Skeletal muscle cell (primary cell): ENCODE results near the gene APPL2.

Source experiments
- DNase-seq: peaks from one replicate; pipeline ENCODE4 v3.0.0-alpha.2; 2010; ENCODE audit warnings: low read depth
- H3K4me3 ChIP-seq: 2 replicates; pipeline ENCODE4 v1.5.1; 2011; ENCODE audit warnings: low read depth, mild to moderate bottlenecking, control low read depth, low read length, moderate library complexity

Gene APPL2

DNA sequence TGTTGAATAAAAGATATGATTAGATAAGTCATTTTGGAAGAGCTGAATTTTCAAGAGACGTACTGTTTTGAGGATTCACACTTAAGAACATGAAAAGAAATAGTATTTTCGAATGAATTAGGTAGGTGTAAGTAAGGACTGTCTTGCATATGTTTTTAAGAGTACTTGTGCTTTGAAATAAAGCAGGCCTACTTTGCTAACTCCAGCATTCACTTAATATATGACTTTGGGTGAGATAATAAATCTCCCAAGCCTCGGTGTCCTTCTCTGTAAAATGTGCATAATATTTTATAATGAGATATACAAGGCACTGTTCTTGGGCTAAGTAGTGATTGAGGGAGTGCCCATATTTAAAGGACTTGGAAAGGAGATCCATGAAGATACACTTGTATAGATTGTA is 73.8 kb downstream of the APPL2 start:
- DNase-seq = no peak
- no peak overlapping the region for H3K4me3 ChIP-seq

DNA sequence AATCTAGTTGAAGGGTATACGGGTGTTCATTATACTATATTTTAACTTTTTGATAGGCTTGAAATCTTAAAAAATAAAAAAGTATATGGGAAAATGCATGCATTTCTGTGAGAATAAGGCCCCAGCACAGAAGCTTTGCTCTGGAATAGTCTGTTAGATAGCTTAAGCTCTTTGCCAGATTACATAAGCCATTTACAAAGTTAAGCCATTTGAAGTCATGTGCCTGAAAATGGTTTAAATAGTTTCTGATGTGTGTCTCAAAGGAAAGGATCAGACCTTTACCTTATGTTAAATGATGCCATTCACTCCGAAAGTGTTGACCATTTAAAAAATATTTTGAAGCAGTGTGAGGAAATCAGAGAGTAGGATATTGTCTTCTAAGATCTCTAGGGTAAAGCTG is 77.1 kb downstream of the APPL2 start:
- DNase-seq = no peak
- no peak overlapping the region for H3K4me3 ChIP-seq

DNA sequence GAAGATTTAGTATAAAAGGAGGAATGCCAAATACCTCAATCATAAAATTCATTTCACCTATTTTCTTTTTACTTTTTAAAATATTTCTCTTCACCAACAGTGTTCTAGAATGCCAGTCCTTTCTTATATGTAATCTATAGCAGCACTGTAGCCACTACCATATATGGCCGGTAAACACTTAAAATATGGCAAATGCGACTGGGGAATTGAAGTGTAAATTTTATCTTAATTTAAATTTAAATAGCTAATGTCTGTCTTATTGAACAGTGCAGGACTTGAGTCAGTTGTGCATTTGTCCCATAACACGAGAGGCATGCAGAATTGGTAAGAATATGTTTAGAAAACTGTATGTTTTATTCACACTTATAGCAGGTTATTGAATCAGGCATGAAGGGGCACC is 78.4 kb downstream of the APPL2 start:
- no peak overlapping the region for H3K4me3 ChIP-seq

DNA sequence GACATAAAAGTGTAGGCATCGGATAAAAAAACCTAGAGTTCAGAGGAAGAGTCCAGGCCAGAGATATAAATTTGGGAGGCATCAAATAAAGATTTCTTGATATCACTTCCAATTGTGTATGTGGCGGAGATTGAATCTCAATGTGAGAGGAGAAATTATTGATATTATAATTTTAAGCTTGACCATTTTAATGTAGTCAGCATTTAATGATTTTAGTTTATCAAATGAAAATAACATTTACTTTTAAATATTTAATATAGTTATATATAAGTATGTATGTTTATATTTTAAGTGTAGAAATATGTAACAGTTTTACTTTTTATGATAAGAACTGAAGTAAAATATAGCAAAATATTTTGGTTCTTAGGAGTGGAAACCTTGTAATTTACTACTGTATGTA is 79.7 kb downstream of the APPL2 start:
- no peak for DNase-seq

More for the DNA sequence above, 78.4 kb downstream of the APPL2 start:
- no peak for DNase-seq

DNA sequence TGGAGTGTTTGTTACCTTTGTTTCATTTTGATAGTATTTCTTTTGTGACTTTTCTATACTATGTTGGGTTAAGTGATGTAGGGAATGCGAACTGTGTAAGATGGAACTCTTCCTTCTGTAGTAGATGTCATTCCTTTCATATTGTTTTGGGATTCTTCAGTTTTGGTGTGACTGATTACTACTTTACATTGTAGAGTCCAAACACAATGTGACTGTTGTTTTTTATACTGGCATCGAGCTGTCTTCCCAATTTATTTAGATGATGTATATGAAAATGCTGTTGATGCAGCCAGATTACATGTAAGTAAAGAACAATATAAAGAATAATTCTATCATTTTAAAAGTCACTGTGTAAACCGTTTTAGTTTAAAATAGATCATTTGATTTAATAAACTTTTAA is 93.7 kb downstream of the APPL2 start:
- no peak for DNase-seq
- no peak overlapping the region for H3K4me3 ChIP-seq

More for the DNA sequence above, 79.7 kb downstream of the APPL2 start:
- H3K4me3 ChIP-seq = no peak overlapping the region

DNA sequence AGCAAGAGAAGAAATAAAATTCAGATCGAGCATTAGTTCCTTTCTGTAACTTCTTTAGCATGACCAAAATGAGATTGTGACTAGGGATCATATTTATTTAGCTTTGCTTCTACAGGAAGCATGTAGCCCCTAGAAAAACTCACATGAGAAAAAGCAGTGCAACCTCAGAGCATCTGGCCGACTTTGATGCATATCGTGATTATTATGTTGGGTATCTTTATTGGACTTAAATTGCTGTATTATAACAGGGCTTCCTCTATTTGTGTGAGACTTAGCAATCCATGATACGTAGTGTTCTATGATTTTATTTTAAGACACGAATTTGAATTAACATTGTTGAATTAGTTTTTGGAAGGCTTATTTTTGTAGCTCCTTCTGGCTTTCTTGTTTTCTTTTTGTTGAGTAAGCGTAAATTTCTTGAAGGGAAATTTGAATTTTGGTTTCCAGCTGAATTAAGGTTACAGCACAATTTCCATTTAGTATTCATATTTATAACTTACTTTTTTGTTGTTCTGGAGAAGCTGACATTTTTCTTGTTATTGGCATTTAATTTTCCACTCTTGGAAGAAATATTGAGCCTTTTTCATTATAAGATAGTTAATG is 94.6 kb downstream of the APPL2 start:
- no peak for DNase-seq
- no peak overlapping the region for H3K4me3 ChIP-seq

DNA sequence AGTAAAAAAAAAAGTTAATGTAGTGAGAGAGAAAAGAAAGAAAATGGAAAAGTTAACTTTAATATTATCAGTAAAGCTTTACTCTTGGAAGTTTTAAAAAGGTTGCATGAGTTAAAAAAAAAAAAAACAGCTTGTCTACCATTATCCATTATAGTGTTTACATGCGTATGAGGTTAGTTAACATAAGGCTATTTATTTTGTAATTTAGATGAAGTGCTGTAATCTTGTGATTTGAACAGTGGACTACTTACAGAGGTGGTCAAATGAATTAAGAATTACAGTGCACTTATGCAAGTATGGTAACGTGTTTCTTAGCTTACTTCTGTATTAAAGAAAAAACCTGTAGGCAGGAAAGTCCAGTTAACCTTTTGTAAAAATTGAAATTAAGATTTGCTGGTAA is 97.7 kb downstream of the APPL2 start:
- DNase-seq = no peak
- H3K4me3 ChIP-seq = no peak overlapping the region
